SHP77 treated with DMSO at 0.1 percent for 48 hours (cell line): Measurements from ENCODE around the gene CDH13.
"Not testable (repeated sequence)": the region's sequence is repeated elsewhere in the genome, so short reads cannot be mapped to it uniquely, and the experiment has no call there.

ENCODE experiments used
- DNase-seq: peaks from one replicate; lab custom pipeline; 2025; lab: John Stamatoyannopoulos, UW

The CDH13 gene

DNA sequence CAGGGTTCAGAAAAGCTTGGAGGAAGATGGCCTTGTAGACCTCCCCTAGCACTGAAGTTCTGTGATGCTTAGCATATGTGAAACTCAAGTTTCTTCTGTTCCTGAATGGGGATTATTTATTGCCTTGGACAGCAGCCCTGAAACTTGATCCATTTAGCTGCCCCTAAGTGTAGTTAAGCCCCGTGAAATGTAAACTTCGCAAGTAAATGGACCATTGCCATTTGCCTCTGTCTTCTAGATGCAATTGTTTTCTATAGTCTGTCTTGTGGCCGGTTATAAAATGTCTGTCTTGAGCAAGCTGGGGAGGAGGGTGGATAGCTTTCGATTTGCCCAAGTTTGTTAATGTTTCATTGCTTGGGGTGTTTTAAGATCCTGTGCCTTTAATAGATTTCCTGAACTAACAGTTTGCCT, 261.8 kb downstream of the CDH13 start:
- DNase-seq: no peak

DNA sequence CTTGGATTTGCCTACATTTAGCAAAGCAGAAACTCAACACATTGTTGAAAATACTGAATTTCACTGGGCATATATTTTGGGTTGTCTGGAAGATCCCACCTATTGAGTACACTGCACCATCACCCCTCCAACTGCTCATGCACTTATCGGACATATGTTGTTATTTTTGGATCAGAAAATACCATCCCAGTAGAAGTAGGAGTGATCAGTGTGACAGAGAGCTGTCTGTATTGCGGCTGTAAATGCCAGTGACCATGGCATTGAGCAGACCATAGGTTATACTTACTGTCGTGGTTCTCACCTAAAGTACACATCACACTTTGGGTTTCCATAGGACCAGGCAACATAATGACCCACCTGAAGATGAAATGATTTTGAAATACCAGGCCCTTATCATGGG, 264.7 kb downstream of the CDH13 start:
- no peak for DNase-seq

DNA sequence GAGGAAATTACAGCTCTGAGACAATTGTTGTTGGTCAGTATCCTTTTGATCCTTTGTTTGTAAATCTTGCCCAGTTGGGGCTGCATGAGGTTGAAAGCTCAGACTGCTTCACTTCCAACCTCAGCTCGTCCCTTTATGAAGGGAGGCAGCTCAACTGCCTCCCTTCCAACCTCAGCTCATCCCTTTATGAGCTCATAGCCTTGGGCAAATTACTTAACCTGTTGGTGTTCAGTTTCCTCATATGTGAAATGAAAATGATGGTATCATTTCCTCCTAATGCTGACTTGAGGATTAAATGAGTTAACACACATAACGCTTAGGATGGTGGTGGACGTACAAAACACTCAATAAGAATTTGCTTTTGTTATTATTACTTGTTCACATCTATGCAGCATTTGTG, 265.1 kb downstream of the CDH13 start:
- no peak for DNase-seq

DNA sequence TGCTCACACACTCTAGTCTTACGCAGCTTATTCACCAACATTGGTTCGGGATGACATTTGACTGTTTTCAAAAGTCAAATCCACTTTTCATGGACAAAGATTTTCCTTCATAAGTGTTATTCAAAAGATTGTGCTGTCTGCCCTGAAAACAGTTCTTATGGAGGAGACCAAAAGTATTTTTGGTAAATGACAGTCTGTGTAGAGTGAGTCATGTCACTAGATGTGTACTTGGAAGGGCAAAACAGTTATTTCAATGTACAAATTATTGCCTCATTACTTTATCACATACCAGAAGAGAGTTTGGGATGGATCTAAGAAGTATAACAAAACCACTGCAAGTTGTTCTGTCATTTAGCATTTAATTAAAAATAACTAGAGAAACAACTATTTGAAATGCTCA, 265.6 kb downstream of the CDH13 start:
- DNase-seq: no peak

DNA sequence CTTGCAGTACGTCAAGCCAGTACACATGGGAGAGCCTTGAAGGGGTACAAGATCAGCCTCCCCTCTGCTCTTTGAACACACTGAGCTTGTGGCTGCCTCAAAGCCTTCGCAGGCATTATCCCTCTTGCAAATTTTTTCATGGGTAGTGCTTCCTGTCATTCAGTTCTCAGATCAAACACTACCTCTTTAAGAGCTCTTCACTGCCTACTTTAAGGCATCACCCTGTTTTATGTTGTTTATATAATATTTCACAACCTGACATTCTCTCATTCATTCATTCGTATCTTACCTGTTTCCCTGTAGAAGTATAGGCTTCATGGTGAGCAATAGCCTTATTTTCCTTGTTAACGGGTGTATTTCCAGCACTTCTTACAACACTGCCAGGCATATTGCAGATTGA, 269.1 kb downstream of the CDH13 start:
- DNase-seq: no peak

DNA sequence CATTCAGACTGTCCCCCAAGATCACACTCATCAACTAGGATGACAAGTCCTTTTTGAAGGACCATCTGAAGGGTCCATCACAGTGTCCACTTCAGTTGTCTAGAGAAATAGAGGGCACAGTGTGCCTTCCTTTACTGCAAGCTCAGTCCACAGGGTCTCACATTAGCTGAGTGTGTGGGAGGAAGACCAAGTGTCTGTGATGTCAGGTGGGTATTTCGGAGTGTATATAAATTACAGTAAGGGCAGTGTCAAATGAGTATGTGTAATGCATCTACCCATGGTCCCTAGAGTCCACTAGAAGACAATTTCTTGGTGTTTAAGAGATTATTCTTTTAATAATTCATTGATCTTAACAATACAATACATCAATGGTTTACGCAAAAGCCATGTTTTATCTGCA, 272.2 kb downstream of the CDH13 start:
- no peak for DNase-seq

DNA sequence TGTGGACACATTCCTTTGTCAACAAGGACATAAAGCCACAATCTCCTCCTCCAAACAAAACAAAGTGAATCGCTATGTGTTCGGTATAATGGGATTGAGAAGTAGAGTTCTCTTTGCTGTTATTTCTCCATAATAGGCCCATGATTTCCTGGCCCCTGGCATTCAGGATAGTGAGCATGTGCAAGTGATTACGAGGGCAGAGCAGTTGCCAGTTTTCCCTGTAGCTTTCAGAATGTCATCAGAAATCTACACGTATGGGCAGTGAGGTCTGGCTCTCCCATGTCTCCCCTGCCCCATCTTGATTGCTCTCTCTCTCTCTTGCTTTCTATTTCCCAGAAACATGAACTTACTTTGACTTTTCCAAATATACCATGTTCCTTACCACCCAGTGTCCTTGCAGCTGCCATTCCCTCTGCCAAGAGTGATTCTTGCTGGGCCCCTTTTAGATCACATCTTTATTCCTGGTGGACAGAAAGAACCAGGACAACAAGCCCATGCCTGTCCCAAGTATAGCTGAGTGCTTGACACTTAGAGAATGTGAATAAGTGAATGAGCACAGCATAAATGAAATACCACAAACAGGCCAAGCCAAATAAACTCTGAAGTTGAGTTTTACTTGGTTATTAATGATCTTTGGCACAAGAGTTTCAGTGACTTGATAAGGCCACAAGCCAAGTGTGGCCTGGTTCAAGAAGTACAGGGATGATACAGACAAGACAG, 273.1 kb downstream of the CDH13 start:
- no peak for DNase-seq

DNA sequence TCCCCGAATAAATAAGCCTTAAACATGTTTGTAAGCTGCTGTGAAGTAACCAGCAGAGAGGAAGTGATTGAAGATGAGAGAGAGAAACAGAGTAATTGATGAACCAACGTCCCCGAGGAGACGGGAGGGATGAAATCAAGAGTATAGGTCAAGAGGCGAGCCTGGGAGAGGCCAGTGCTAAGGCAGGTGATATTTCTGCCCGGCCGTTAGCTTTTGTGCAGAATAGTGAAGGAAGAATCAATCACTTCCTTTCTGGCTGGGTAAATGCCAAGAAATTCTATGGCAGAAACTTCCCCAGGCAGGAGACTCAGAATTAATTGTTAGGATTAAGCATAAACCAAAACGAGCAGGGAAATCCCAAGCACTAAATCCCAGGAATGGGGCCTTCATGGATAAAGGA, 273.8 kb downstream of the CDH13 start:
- no peak for DNase-seq

DNA sequence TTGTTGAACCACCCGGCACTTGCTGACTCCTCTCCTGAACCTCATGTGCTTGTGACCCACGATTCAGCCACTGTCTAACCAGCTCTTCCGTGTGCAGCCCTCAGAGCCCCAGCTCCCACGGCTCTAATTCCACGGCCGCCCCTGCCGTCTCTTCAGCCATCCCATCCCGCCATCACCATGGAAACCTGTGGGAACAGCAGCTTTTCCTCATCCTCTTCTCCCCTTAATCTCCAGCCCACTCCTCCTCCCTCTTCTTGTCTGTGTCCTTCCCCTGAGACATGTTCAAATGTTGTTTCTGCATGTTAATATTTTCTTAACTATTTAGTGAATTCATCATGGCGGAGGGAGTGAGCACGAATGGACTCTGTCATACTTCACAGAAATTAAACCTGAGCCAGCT, 285.2 kb downstream of the CDH13 start:
- DNase-seq: no peak

DNA sequence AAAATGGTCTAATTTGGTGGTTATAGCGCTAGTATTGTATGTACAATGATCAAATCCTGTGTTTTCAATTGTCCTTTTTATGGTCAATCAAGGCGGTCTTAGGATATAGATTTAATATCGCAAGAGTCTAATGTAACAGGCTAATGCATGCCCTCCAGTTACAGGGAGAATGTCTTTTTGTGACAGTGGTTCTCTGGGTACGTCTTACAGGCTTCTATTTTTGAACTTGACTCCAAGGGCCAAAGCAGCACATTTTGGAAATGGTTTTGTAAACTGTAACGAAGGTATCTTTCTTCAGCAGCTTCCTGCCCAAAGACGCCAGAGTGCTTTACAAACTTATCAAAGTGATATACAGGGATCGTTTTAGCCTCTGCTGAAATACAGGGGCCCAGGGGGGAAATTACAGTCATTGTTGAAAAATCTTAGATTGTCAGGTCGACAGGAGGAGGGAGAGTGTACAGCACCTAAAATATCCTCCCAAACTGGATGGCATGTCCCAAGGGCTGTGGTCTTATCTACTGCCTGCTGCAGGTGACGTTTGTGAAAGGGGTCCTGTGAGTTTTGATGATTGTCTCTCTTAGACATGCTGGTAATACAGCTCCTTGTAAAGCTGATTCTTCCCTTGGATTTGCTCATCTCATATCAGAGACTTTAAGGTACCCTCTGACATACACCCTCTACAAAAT, 288.5 kb downstream of the CDH13 start:
- no peak for DNase-seq

DNA sequence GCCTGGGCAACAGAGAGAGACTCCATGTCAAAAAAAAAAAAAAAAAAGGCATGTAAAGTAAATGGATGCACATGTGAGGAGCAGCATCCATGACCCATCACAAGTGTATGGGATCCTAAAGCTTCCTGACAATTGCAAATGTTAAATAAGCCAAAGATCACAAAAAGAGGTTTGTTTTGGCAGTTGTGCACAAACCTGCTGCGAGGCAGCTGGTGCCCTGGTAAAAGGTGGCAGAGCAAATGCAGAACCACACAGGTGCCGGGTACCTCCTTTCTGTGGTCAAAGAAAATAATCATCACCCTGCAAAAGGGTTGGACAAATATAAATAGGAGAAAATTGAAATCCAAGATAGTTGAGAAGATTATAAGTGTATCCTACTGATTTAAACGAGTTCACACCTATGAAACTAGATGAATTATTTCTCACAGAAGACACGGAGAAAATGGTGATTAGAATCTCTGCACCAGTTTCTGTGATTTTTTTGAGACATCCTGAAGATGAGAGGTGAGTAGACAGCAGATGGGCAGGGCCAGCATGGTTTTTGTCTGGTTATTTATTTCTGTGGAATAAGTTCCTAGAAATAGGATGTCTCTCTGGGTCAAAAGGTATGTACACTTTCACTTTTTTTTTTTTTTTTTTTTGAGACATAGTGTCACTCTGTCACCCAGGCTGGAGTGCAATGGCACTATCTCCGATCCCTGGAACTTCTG, 291.3 kb downstream of the CDH13 start:
- DNase-seq: no peak

DNA sequence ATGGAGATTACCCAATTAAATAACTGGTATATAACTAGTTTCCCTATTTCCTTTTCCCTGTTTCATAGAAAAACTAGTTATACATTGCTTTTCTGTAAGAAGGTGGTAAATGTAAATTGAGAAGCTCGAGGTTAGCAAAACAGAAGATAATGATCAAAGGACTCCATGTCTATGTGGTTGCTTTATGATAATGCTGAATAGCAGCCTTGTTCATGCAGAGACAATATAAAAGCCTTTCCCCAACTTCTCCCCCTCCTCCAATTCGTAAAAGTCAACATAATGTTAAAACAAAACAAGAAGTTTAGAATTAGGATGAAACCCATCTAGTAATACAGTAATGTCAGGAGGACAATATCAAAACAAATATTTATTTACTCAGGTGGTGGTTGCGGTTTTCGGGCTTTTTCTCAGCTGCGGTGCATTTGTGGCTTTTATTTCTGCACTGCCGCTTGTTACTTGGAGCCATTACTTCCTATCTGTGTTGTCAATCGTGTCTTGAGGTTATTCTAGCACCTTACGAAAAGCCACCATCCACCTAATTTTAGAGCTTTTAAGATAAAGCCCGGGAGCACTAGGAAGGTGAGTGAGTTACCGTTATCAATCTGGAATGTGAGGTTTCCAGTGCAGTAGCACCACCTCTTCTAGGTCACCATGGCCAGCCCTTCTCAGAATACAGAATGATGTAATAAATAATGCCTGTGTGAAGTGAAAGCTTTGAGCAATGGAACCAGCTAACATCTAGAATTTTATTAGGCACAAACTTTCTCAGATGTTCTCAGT, 297.5 kb downstream of the CDH13 start:
- DNase-seq: no peak

DNA sequence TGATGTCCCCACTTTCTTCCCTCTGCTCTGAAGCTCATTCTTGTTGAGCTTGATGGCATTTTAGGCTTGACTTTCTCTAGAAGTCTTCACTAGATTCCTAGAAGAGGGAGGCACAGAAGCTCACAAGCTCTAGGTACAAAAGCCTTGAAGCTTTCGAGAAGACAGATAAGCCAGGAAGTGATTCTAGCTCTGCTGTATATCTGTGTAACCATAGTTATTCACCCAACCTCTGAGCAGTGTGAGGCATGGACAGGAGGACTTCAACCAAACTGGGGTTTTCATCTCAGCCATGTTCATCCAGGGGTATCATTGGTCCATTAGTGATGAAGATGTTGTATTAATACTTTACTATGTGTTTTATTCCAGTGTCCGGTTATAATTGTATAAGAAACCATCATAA, 299.7 kb downstream of the CDH13 start:
- DNase-seq: no peak

DNA sequence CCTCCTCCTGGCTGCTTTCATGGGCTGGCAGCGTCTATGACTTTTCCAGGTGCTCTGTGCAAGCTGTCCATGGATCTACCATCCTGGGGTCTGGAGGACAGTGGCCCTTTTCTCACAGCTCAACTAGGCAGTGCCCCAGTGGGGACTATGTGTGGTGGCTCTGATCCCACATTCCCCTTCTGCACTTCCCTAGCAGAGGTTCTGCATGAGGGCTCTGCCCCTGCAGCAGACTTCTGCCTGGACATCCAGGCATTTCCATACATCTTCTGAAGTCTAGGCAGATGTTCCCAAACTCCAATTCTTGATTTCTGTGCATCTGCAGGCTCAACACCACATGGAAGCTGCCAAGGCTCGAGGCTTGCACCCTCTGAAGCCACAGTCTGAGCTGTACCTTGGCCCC, 307.2 kb downstream of the CDH13 start:
- not testable (repeated sequence) for DNase-seq

DNA sequence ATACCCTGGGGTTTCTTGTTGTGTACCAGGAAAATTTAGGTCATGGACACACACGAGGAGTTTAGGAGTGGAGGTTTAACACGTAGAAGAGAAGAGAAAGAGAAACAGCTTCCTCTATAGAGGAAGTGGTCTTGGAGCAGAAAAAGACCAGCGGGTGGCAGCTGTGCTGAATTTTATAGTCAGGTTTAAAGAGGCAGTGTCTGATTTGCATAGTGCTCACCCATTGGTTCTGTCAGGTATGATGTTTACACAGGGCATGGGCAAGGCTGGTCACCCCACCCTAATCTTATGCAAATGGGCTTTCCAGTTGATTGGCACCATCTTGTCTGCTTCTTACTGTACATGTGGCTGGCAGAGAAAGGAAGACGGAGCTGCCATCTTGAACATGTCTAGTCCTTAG, 309.0 kb downstream of the CDH13 start:
- no peak for DNase-seq

DNA sequence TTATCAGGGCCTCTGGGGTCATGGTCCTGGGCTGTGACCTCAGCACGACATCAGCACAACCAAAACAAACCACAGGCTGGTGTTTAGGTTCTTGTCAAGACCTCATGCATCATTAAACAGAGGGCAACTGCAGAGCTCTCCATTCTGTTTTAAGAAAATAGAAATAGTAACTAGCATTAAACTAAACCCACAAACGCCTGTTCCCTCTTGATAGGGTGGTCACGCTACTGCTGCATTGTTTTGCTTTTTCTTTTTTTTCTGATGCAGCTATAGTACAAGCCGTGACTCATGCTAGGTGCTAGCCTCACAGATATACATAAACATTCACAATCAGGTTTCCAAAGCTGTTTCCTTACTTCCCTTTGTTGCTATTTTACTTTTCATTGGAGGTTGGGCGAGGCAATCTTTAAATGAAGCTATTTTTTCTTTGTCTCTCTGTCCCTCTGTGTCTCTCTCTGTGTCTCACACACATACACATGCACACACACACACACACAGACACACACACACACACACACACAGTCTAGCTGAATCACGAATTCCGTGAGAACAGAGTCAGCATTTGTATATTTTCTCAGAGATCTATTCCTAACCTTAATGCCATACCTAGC, 310.3 kb downstream of the CDH13 start:
- DNase-seq: no peak

DNA sequence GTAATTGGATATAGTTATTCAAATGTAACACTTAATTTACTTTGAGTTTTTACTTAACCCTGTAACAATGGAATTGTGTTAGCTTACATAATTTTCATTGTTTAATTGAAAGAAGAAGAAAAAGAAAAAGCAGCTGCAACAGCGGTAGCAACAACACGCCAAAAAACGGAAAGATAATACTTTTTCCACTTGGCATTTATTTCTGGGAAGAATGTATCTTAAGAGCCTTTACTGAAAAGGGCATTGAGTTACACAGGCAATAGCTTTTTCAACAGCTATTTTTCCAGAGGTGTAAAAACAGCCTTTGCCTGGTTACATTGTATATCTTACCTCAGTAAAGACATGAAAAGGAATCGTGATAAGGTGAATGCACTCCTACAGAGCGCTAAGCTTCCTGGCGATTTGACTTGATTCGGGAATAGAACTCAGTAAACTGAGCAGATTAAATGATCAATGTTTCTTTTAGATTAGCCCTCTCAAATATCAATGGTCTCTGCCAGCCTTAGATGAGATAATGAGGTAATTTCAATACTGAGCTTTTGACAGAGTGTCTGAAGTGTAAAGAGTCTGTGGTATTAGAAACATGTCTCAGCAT, 311.3 kb downstream of the CDH13 start:
- no peak for DNase-seq

DNA sequence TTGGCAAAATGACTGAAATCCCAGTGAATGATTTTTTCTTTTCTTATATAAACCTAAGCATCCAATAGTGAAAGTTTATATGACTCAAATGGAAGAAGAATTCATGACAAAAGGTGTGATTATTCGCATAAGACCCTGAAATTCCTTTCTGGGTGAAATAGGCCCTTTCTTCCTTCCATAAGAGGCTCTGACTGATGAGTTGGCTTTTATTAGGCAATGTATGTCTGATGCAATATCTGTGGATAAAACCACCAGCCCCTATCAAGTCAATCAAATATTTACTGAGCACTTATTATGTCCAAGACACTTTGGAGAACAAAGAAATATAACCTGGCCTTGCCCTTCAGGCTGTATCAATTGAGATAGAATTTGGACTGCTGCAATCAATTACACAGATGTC, 316.6 kb downstream of the CDH13 start:
- no peak for DNase-seq

DNA sequence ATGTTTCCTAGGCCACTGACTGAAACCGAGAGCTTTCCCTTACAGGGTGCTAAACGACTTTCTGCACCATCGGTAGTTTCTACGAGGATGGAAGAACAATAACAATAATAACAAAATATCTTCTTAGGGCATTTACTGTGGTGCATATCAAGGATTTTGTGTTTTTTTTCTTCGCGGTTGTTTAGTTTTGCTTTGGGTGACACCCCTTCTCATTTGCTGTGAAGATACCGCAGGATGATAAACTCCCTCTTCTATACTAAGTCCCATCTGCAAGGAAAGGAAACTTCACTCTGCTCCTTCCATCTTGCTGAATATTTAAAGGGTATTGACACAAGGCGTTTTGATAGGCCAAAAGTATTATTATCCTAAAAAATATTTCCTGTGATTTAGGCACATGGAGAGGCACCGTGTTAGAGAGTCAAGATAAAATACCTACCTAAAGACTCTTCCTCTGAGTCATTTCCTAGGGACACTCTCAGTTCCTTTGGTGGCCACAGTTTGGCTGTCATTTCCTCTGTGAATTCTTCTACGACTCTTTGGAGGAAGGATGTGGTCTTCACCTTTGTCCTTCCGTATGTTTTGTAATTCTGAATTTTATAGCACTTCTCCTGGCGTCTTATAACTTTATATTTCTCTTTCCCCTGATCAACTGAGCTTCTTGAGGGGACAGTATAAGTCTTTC, 318.8 kb downstream of the CDH13 start:
- DNase-seq: no peak

DNA sequence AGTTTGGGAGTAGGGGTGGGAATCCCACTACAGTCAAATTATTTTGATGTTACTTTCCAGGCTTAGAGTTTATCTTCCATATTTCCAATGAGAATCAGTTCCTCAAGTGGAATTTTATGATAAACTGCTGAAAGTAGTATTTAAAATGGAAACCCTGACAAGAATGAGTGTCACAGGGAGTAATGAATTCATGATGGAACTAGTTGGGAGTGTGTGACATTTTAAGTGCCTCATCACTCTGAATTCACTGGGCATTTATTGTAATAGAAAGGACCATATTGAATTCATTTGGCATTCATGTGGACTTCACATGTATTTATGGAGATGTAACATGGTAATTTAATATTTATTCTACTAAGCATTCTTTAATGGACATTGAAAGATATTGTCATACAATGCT, 320.9 kb downstream of the CDH13 start:
- no peak for DNase-seq

DNA sequence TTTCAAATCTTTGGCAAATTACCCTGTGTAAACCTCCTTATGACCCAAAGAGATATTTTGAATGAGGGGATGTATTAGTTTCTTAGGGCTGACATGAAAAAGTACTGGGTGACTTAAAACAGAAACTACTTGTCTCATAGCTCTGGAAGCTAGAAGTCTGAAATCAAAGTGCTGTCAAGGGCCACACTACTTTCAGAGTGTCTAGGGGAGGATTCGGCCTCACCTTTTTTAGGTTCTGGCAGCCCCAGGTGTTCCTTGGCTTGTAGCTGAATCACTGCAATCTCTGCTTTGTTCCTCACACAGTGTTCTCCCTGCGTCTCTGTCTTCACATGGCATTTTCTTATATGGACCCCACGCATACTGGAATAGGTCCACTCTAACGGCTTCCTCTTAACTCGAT, 322.2 kb downstream of the CDH13 start:
- DNase-seq: no peak
